ENCODE data around the gene ST6GALNAC4. TPM values are rescaled to one million over a fixed set of nuclear protein-coding genes. Genes with fewer than 3 reads are reported as not detected.

The ST6GALNAC4 gene
- total RNA-seq, 1 donor: 33.7 TPM

GRCh38 chr9:127912296-127912695, 4.5 kb downstream of the ST6GALNAC4 start:
- H2AFZ ChIP-seq (ENCODE audit: low read length): no peak overlapping the region
- peaks cover 25% of the 10 kb centered on the region for H3K36me3 ChIP-seq (ENCODE audit: insufficient read depth, low read length)
- peaks cover 17% of the 10 kb centered on the region for H3K79me2 ChIP-seq (ENCODE audit: insufficient read depth, low read length)
- peaks cover 17% of the 10 kb centered on the region for H3K4me1 ChIP-seq (ENCODE audit: insufficient read depth, low read length)
- no peak overlapping the region for H3K4me3 ChIP-seq (ENCODE audit: insufficient read depth, low read length)
- TF ChIP-seq CTCF (IDR thresholded peaks at IDR 0.05; ENCODE audit: extremely low read depth, low read depth, low read length): no peak
- no peak overlapping the region for H3K4me2 ChIP-seq (ENCODE audit: insufficient read depth, low read length)
- H4K20me1 ChIP-seq (ENCODE audit: insufficient read depth, low read length): peaks cover 3% of the 10 kb centered on the region
- H3K9me3 ChIP-seq (ENCODE audit: low read depth, low read length): no peaks in the 10 kb centered on the region
- no peak for DNase-seq (ENCODE audit: insufficient read length, low spot score, missing footprints)
- H3K27me3 ChIP-seq (ENCODE audit: insufficient read depth, low read length): no peaks in the 10 kb centered on the region
- H3K27ac ChIP-seq (ENCODE audit: low read depth, low read length): no peak overlapping the region

GRCh38 chr9:127910613-127911205, 6.1 kb downstream of the ST6GALNAC4 start:
- peak; percentile 65 for DNase-seq (ENCODE audit: insufficient read length, low spot score, missing footprints)
- no peaks in the 10 kb centered on the region for H3K9me3 ChIP-seq (ENCODE audit: low read depth, low read length)
- no peak overlapping the region for H3K4me3 ChIP-seq (ENCODE audit: insufficient read depth, low read length)
- H3K27ac ChIP-seq (ENCODE audit: low read depth, low read length): no peak overlapping the region
- H3K36me3 ChIP-seq (ENCODE audit: insufficient read depth, low read length): peaks cover 25% of the 10 kb centered on the region
- H3K79me2 ChIP-seq (ENCODE audit: insufficient read depth, low read length): peaks cover 7% of the 10 kb centered on the region
- H3K27me3 ChIP-seq (ENCODE audit: insufficient read depth, low read length): no peaks in the 10 kb centered on the region
- no peak overlapping the region for H2AFZ ChIP-seq (ENCODE audit: low read length)
- H4K20me1 ChIP-seq (ENCODE audit: insufficient read depth, low read length): peaks cover 3% of the 10 kb centered on the region
- no peak overlapping the region for H3K4me2 ChIP-seq (ENCODE audit: insufficient read depth, low read length)
- peak; percentile 39 for TF ChIP-seq CTCF (IDR thresholded peaks at IDR 0.05; ENCODE audit: extremely low read depth, low read depth, low read length)
- H3K4me1 ChIP-seq (ENCODE audit: insufficient read depth, low read length): peaks cover 5% of the 10 kb centered on the region

- Histone ChIP-seq H3K4me2 (ENCODE audit: insufficient read depth, low read length) (no peak overlapping the region), H4K20me1 (ENCODE audit: insufficient read depth, low read length) (peaks cover 3% of the 10 kb centered on the region), H3K36me3 (ENCODE audit: insufficient read depth, low read length) (peaks cover 25% of the 10 kb centered on the region), H3K79me2 (ENCODE audit: insufficient read depth, low read length) (no peaks in the 10 kb centered on the region), H3K4me1 (ENCODE audit: insufficient read depth, low read length) (no peaks in the 10 kb centered on the region), H3K27me3 (ENCODE audit: insufficient read depth, low read length) (no peaks in the 10 kb centered on the region), H2AFZ (ENCODE audit: low read length) (no peak overlapping the region), H3K9me3 (ENCODE audit: low read depth, low read length) (no peaks in the 10 kb centered on the region), H3K4me3 (ENCODE audit: insufficient read depth, low read length) (no peak overlapping the region), H3K27ac (ENCODE audit: low read depth, low read length) (no peak overlapping the region)
- peak; percentile 58 for DNase-seq (ENCODE audit: insufficient read length, low spot score, missing footprints)
- no peak for TF ChIP-seq CTCF (IDR thresholded peaks at IDR 0.05; ENCODE audit: extremely low read depth, low read depth, low read length)
Measured at GRCh38 chr9:127909839-127910273, 7.0 kb downstream of the ST6GALNAC4 start.

DNA sequence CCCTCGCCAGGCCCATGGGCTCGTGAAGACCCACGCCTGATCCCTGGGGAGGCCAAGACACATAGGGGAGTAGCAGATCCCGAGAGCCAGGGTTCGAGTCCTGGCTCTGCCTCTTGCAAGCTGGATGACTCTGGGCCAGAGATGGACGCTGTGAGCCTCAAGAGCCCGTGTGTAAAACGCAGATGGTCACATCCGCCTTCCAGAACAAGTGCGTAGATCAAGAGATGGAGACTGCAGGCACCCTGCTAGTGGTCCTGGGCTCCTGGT, 8.2 kb downstream of the ST6GALNAC4 start:
- Histone ChIP-seq H3K4me2 (ENCODE audit: insufficient read depth, low read length) (no peak overlapping the region), H3K27me3 (ENCODE audit: insufficient read depth, low read length) (no peaks in the 10 kb centered on the region), H3K36me3 (ENCODE audit: insufficient read depth, low read length) (peaks cover 25% of the 10 kb centered on the region), H3K4me3 (ENCODE audit: insufficient read depth, low read length) (no peak overlapping the region), H4K20me1 (ENCODE audit: insufficient read depth, low read length) (peaks cover 3% of the 10 kb centered on the region), H3K79me2 (ENCODE audit: insufficient read depth, low read length) (no peaks in the 10 kb centered on the region), H3K4me1 (ENCODE audit: insufficient read depth, low read length) (peaks cover 5% of the 10 kb centered on the region), H3K27ac (ENCODE audit: low read depth, low read length) (no peak overlapping the region), H2AFZ (ENCODE audit: low read length) (no peak overlapping the region), H3K9me3 (ENCODE audit: low read depth, low read length) (no peaks in the 10 kb centered on the region)
- no peak for DNase-seq (ENCODE audit: insufficient read length, low spot score, missing footprints)
- TF ChIP-seq CTCF (IDR thresholded peaks at IDR 0.05; ENCODE audit: extremely low read depth, low read depth, low read length): no peak
